ENCODE measurements around the gene CLHC1.
"Not testable (repeated sequence)": the region's sequence is repeated elsewhere in the genome, so short reads cannot be mapped to it uniquely, and the experiment has no call there.

The CLHC1 gene

GRCh38 chr2:55232863-55233657 lies 967 bp upstream of the CLHC1 start:
- DNase-seq (ENCODE audit: low spot score): no peak

- no peak for DNase-seq (ENCODE audit: low spot score)
These were observed 478 bp downstream of the CLHC1 start for GRCh38 chr2:55231546-55232083.

GRCh38 chr2:55230551-55230950 lies 1.5 kb downstream of the CLHC1 start:
- no peak for DNase-seq (ENCODE audit: low spot score)

- DNase-seq (ENCODE audit: low spot score): no peak
These were observed 2.9 kb downstream of the CLHC1 start for GRCh38 chr2:55229221-55229620.

GRCh38 chr2:55228226-55228563 lies 3.9 kb downstream of the CLHC1 start:
- no peak for DNase-seq (ENCODE audit: low spot score)

GRCh38 chr2:55227437-55228225 lies 4.5 kb downstream of the CLHC1 start:
- not testable (repeated sequence) for DNase-seq (ENCODE audit: low spot score)

GRCh38 chr2:55225481-55226020 lies 6.5 kb downstream of the CLHC1 start:
- no peak for DNase-seq (ENCODE audit: low spot score)

- DNase-seq (ENCODE audit: low spot score): peak; percentile 33
These were observed 7.3 kb downstream of the CLHC1 start for GRCh38 chr2:55224761-55225261.

- peak; percentile 33 for DNase-seq (ENCODE audit: low spot score)
These were observed 7.9 kb downstream of the CLHC1 start for GRCh38 chr2:55223958-55224760.

- no peak for DNase-seq (ENCODE audit: low spot score)
These were observed 18.3 kb downstream of the CLHC1 start for GRCh38 chr2:55213822-55214221.

- no peak for DNase-seq (ENCODE audit: low spot score)
These were observed 27.1 kb downstream of the CLHC1 start for GRCh38 chr2:55204950-55205349.

GRCh38 chr2:55204536-55204935 lies 27.6 kb downstream of the CLHC1 start:
- DNase-seq (ENCODE audit: low spot score): no peak

GRCh38 chr2:55200416-55200815 lies 31.7 kb downstream of the CLHC1 start:
- DNase-seq (ENCODE audit: low spot score): no peak

GRCh38 chr2:55196526-55196925 lies 35.6 kb downstream of the CLHC1 start:
- no peak for DNase-seq (ENCODE audit: low spot score)

GRCh38 chr2:55191888-55192287 lies 40.2 kb downstream of the CLHC1 start:
- DNase-seq (ENCODE audit: low spot score): not testable (repeated sequence)

- not testable (repeated sequence) for DNase-seq (ENCODE audit: low spot score)
These were observed 45.3 kb downstream of the CLHC1 start for GRCh38 chr2:55186837-55187236.

GRCh38 chr2:55180374-55180773 lies 51.7 kb downstream of the CLHC1 start:
- no peak for DNase-seq (ENCODE audit: low spot score)

GRCh38 chr2:55176094-55176415 lies 56.0 kb downstream of the CLHC1 start:
- DNase-seq (ENCODE audit: low spot score): peak; percentile 14

GRCh38 chr2:55175254-55176093 lies 56.6 kb downstream of the CLHC1 start:
- DNase-seq (ENCODE audit: low spot score): peak; percentile 71

GRCh38 chr2:55173438-55174054 lies 58.5 kb downstream of the CLHC1 start:
- DNase-seq (ENCODE audit: low spot score): no peak

GRCh38 chr2:55169915-55170314 lies 62.2 kb downstream of the CLHC1 start:
- DNase-seq (ENCODE audit: low spot score): no peak

All from cerebellar cortex (tissue), 1 donor.